Thymus (tissue), 11 donors: Measurements from ENCODE around the gene WNT7A. TPM values are rescaled to one million over a fixed set of nuclear protein-coding genes. Genes with fewer than 3 reads are reported as not detected.

Experiments
- DNase-seq, 9 donors: peaks; one replicate each; pipeline ENCODE4 v3.0.0-alpha.2; 2013; ENCODE audit warnings: low spot score in 9 of 9, low read depth in 6 of 9, missing footprints in 1 of 9
- H3K27ac ChIP-seq, 2 donors: one replicate each; pipeline ENCODE4 v1.5.1; 2013; ENCODE audit warnings: control low read depth in 1 of 2, low read depth in 1 of 2, low read length in 1 of 2, mild to moderate bottlenecking in 1 of 2, moderate library complexity in 1 of 2
- H3K27me3 ChIP-seq, 2 donors: one replicate each; pipeline ENCODE4 v1.5.1; 2013; ENCODE audit warnings: low read length in 1 of 2; ENCODE audit not compliant: control insufficient read depth in 2 of 2, insufficient read depth in 1 of 2
- H3K36me3 ChIP-seq, 2 donors: one replicate each; pipeline ENCODE4 v1.5.1; 2013; ENCODE audit warnings: low read length in 1 of 2, mild to moderate bottlenecking in 1 of 2, moderate library complexity in 1 of 2; ENCODE audit not compliant: control insufficient read depth in 2 of 2, insufficient read depth in 2 of 2
- H3K4me1 ChIP-seq, 2 donors: one replicate each; pipeline ENCODE4 v1.5.1; 2013; ENCODE audit warnings: low read length in 2 of 2; ENCODE audit not compliant: control insufficient read depth in 2 of 2, insufficient read depth in 2 of 2
- H3K4me3 ChIP-seq, 2 donors: one replicate each; pipeline ENCODE4 v1.5.1; 2013; ENCODE audit warnings: low read length in 2 of 2, control low read depth in 1 of 2, mild to moderate bottlenecking in 1 of 2
- H3K9me3 ChIP-seq, 2 donors: one replicate each; pipeline ENCODE4 v1.5.1; 2013; ENCODE audit warnings: low read length in 1 of 2, mild to moderate bottlenecking in 1 of 2; ENCODE audit not compliant: control insufficient read depth in 2 of 2, insufficient read depth in 1 of 2
- WGBS: extraction: QIAGEN DNeasy Blood & Tissue Kit; methylation state at CpG from one replicate; pipeline ENCODE4 v1.1.7; 2013; 5-methylcytosine and 5-hydroxymethylcytosine counted together
- polyA plus RNA-seq: library from polyadenylated mRNA; stranded (reverse); fragments of 200-250 nt; gene quantifications from one replicate; pipeline ENCODE4 v1.2.3, GENCODE V29; 2013
- total RNA-seq: library from RNA; stranded (reverse); fragments of 120-200 nt; gene quantifications from one replicate; pipeline ENCODE4 v1.2.4, GENCODE V29; 2013
- donor health status: healthy.

The WNT7A gene
- total and polyA plus RNA-seq, 2 donors, result under 0.01 to 0.14 TPM

- DNase-seq, result no peak
- no peaks in the 10 kb centered on the region for H3K4me1 ChIP-seq
- H3K9me3 ChIP-seq, result no peaks in the 10 kb centered on the region
- WGBS, result 92% methylated on average over 3 of the region's 3 CpGs
- H3K27ac ChIP-seq, result no peak overlapping the region
- H3K36me3 ChIP-seq, result no peaks in the 10 kb centered on the region
- no peaks in the 10 kb centered on the region for H3K27me3 ChIP-seq
- H3K4me3 ChIP-seq, result no peak overlapping the region
Measured at GRCh38 chr3:13823692-13824091, 56.2 kb downstream of the WNT7A start.

- 92% methylated on average over 8 of the region's 8 CpGs for WGBS
- no peak for DNase-seq
- H3K4me3 ChIP-seq, result no peak overlapping the region
Measured at GRCh38 chr3:13822871-13823585, 56.8 kb downstream of the WNT7A start.

GRCh38 chr3:13822042-13822441 is 57.8 kb downstream of the WNT7A start:
- Histone ChIP-seq H3K27ac (no peak overlapping the region), H3K9me3 (peaks cover 0 to under 1% of the 10 kb centered on the region in 2 donors), H3K4me1 (no peaks in the 10 kb centered on the region), H3K27me3 (no peaks in the 10 kb centered on the region), H3K4me3 (no peak overlapping the region), H3K36me3 (no peaks in the 10 kb centered on the region)
- DNase-seq, result no peak
- WGBS, result 92% methylated on average over 5 of the region's 5 CpGs

More at GRCh38 chr3:13822871-13823585, 56.8 kb downstream of the WNT7A start:
- H3K36me3 ChIP-seq, result no peaks in the 10 kb centered on the region
- H3K27me3 ChIP-seq, result no peaks in the 10 kb centered on the region
- H3K27ac ChIP-seq, result no peak overlapping the region
- no peaks in the 10 kb centered on the region for H3K4me1 ChIP-seq
- H3K9me3 ChIP-seq, result no peaks in the 10 kb centered on the region

DNA sequence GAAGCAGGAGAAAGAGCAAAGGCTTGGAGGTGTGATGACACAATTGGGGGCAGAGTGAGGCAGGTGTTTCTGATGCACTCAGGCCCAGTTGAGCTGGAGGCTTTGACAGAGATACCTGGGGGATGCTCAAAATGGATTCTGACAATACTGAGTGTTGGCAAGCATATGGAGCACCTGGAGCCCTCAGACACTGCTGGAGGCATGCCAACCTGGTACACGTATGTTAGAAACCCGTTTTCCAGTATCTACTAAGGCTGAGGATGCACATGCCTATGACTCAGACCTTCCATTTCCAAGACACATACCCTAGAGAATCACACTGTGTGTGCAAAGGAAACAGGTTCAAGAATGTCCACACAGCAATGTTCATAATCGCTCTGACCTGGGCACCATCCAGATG is 58.7 kb downstream of the WNT7A start:
- no peaks in the 10 kb centered on the region for H3K36me3 ChIP-seq
- no peak for DNase-seq
- H3K27me3 ChIP-seq, result no peaks in the 10 kb centered on the region
- no peaks in the 10 kb centered on the region for H3K4me1 ChIP-seq
- no peak overlapping the region for H3K4me3 ChIP-seq
- 86% methylated on average over 3 of the region's 3 CpGs for WGBS
- peaks cover 0 to 7% of the 10 kb centered on the region in 2 donors for H3K9me3 ChIP-seq
- H3K27ac ChIP-seq, result no peak overlapping the region

- Histone ChIP-seq H3K27me3 (no peaks in the 10 kb centered on the region), H3K9me3 (peaks cover 10 to 29% of the 10 kb centered on the region in 2 donors), H3K27ac (no peak overlapping the region), H3K4me3 (no peak overlapping the region), H3K36me3 (no peaks in the 10 kb centered on the region), H3K4me1 (no peaks in the 10 kb centered on the region)
- WGBS, result 92% methylated on average over 30 of the region's 30 CpGs
- DNase-seq, result no peak
Measured at GRCh38 chr3:13818919-13819318, 61.0 kb downstream of the WNT7A start.

DNA sequence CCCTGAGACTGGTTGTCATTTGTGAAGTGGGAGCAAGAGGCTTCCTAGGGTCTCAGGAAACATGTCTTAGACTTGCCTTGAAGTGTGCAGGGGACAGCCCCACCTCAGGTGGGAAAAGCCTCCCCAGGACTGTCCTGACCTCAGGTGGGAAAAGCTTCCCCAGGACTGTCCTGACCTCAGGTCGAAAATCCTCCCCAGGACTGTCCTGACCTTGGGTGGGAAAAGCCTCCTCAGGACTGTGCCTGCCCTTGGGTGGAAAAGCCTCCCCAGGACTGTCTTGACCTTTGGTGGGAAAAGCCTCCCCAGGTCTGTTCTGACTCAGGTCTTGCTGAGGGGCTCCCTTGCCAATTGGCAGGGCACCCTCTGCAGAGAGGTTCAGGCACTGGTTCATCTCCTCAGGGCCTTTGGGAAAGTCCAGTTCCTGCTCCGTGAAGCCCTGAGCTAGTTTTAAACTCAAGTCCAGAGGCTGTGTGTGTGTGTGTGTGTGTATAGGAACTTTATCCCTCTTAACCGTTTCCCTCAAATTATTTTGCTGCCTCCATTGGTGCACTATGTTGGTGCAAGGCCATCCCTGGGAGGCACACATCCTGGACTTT is 64.7 kb downstream of the WNT7A start:
- Histone ChIP-seq H3K4me3 (no peak overlapping the region), H3K27me3 (no peaks in the 10 kb centered on the region), H3K4me1 (no peaks in the 10 kb centered on the region), H3K27ac (no peak overlapping the region), H3K36me3 (no peaks in the 10 kb centered on the region), H3K9me3 (peaks cover 10 to 42% of the 10 kb centered on the region in 2 donors)
- 97% methylated on average over 3 of the region's 3 CpGs for WGBS
- DNase-seq, result no peak

GRCh38 chr3:13812034-13812471 is 67.8 kb downstream of the WNT7A start:
- Histone ChIP-seq H3K27me3 (no peaks in the 10 kb centered on the region), H3K9me3 (peaks cover 11 to 42% of the 10 kb centered on the region in 2 donors), H3K4me3 (no peak overlapping the region), H3K4me1 (no peaks in the 10 kb centered on the region), H3K27ac (no peak overlapping the region), H3K36me3 (no peaks in the 10 kb centered on the region)
- no peak for DNase-seq
- WGBS, result 93% methylated on average over 11 of the region's 11 CpGs

DNA sequence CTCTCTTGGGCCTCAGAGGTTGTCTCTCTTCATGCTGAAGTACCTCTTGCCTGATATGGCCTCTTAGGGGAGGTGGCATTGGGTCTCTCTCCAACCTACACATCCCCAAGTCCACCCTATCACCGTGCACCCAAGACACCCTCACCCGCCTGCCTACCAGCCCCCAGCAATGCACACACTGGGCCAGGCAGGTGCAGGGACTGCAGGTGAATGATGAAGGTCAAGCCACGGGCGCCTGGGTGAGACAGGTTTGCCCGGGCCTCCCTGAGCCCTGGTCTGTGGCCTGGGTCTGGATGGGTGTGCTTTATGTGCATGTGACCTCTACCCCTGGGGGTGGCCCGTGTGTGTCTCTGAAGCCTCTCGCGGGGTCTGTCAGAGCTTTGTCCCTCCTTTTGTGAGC is 68.3 kb downstream of the WNT7A start:
- no peaks in the 10 kb centered on the region for H3K4me1 ChIP-seq
- H3K4me3 ChIP-seq, result no peak overlapping the region
- no peak for DNase-seq
- H3K36me3 ChIP-seq, result no peaks in the 10 kb centered on the region
- H3K9me3 ChIP-seq, result peaks cover 11 to 38% of the 10 kb centered on the region in 2 donors
- 81% methylated on average over 8 of the region's 8 CpGs for WGBS
- H3K27me3 ChIP-seq, result no peaks in the 10 kb centered on the region
- H3K27ac ChIP-seq, result no peak overlapping the region

GRCh38 chr3:13808550-13808949 is 71.3 kb downstream of the WNT7A start:
- 94% methylated on average over 8 of the region's 8 CpGs for WGBS

More at GRCh38 chr3:13808550-13808949, 71.3 kb downstream of the WNT7A start:
- Histone ChIP-seq H3K9me3 (peaks cover 1 to 10% of the 10 kb centered on the region in 2 donors), H3K27ac (no peak overlapping the region), H3K4me1 (no peaks in the 10 kb centered on the region), H3K27me3 (no peaks in the 10 kb centered on the region), H3K4me3 (no peak overlapping the region), H3K36me3 (no peaks in the 10 kb centered on the region)
- DNase-seq, result no peak
